Nephron progenitor cell (in vitro differentiated cells): Measurements from ENCODE around the gene DBH.

ENCODE experiments used
- DNase-seq: peaks from one replicate; pipeline ENCODE4 v3.0.0; 2021
- H3K27ac Mint-ChIP-seq: 2 replicates; pipeline ENCODE4 v1.8.0; 2021; ENCODE audit warnings: mild to moderate bottlenecking, moderate library complexity, mixed read lengths
- H3K27me3 Mint-ChIP-seq: 2 replicates; pipeline ENCODE4 v1.8.0; 2021; ENCODE audit warnings: mild to moderate bottlenecking, low read depth, mixed read lengths; ENCODE audit not compliant: poor library complexity
- H3K36me3 Mint-ChIP-seq: 2 replicates; pipeline ENCODE4 v1.8.0; 2021; ENCODE audit warnings: low read depth, mixed read lengths
- H3K4me1 Mint-ChIP-seq: 2 replicates; pipeline ENCODE4 v1.8.0; 2021; ENCODE audit warnings: mixed read lengths
- H3K4me3 Mint-ChIP-seq: 2 replicates; pipeline ENCODE4 v1.8.0; 2021; ENCODE audit warnings: mild to moderate bottlenecking, moderate library complexity, mixed read lengths
- H3K9me3 Mint-ChIP-seq: 2 replicates; pipeline ENCODE4 v1.8.0; 2021; ENCODE audit warnings: mild to moderate bottlenecking, moderate library complexity, mixed read lengths
- TF ChIP-seq, protein P1 (sequence below): fragments of 200-600 bp; sonication (generic); IDR thresholded peaks from 2 replicates; pipeline ENCODE4 v1.5.0; 2021; ENCODE audit warnings: antibody characterized with exemption

DBH gene

DNA sequence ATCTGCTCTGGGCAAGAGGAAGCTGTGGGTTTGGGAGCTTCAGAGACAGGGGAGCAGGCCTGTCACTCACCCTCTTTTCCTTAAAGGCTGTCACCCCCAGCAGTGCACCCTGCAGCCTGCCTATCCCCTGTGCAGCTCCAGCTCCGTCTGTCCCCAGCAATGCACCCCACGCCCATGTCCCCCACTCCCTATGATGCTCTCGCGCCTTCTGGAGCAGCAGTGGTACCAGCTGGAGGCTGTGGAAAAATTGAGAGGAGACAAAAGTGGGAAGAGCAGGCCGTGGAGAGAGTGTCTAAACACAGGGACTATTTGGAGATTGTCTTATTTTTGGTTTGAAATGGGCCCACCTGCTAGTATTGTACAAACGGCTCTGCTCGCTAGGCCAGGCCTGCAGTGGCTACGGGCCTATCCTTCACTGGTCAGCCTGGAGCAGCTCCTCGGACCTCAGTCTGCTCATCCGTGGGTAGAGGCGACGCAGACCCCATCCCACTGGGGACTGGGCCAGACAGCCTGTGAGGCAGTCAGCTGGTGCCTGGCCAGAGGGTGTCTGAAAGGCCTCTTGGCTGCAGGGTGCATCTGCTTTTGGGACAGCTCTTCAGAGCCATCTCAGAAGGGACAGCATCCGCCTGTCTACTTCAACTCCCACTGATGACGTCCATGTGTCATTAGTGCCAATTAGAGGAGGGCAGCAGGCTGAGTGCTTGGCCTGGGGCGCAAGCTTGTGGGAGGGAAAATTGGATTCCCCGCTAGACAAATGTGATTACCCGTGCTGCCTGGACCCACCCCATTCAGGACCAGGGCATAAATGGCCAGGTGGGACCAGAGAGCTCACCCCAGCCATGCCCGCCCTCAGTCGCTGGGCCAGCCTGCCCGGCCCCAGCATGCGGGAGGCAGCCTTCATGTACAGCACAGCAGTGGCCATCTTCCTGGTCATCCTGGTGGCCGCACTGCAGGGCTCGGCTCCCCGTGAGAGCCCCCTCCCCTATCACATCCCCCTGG is at the start of gene DBH:
Gene DBH (plus strand): TSS at position 831 of the 999 bp plus-strand sequence. CDS start 9 bp downstream, at position 840.
- H3K9me3 Mint-ChIP-seq, result no peaks in the 10 kb centered on the region
- no peaks in the 10 kb centered on the region for H3K36me3 Mint-ChIP-seq
- H3K4me3 Mint-ChIP-seq, result no peak within 1 kb of the TSS
- no peak for DNase-seq
- no peak within 1 kb of the TSS for H3K27ac Mint-ChIP-seq
- TF ChIP-seq, protein P1, sequence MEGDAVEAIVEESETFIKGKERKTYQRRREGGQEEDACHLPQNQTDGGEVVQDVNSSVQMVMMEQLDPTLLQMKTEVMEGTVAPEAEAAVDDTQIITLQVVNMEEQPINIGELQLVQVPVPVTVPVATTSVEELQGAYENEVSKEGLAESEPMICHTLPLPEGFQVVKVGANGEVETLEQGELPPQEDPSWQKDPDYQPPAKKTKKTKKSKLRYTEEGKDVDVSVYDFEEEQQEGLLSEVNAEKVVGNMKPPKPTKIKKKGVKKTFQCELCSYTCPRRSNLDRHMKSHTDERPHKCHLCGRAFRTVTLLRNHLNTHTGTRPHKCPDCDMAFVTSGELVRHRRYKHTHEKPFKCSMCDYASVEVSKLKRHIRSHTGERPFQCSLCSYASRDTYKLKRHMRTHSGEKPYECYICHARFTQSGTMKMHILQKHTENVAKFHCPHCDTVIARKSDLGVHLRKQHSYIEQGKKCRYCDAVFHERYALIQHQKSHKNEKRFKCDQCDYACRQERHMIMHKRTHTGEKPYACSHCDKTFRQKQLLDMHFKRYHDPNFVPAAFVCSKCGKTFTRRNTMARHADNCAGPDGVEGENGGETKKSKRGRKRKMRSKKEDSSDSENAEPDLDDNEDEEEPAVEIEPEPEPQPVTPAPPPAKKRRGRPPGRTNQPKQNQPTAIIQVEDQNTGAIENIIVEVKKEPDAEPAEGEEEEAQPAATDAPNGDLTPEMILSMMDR, result no peak
- H3K27me3 Mint-ChIP-seq, result peaks cover 16% of the 10 kb centered on the region
- H3K4me1 Mint-ChIP-seq, result peaks cover 64% of the 10 kb centered on the region

DNA sequence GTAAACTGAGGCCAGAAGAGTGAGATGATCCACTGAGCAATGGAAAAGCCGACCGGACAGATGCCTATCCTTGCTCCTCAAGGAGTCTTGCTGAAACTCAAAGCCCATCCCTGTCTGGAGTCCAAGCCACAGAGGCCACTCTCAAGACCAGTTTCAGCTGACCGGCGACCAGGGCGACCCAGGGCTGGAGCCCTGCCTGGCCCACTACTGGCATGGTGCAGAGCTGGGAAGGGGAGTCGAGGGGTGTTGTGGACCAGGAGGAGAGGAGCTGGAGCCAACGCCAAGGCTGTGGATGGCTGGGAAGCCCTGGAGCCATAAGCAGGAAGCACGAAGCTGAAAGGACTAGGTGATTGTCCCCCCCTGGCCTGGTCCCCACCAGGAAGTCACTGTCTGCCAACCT is 49.1 kb upstream of the DBH start:
- Mint-ChIP-seq H3K27ac (no peak overlapping the region), H3K27me3 (peaks cover 7% of the 10 kb centered on the region)

DNA sequence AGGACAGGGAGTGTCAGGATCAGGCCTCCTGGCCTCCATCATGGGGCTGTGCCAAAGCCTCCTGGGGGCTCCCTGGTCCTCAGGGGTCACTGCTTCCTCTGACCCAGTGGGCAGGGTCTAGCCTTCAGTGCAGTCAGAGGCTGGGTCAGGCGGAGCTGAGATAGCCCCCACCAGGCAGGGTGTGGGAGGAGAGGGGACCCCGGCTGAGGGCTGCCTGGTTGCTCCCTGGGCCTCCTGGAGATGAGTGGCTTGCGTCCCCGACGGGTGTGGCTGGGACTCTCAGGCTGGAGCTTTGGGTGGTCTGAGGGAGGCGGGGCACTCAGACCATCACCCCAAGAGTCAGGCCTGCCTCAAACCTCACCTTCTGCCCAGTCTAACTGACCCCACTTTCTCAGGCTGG is 48.7 kb upstream of the DBH start:
- H3K4me3 Mint-ChIP-seq, result no peak overlapping the region
- TF ChIP-seq, protein P1, result no peak
- peaks cover 6% of the 10 kb centered on the region for H3K9me3 Mint-ChIP-seq

More for the DNA sequence above, 49.1 kb upstream of the DBH start:
- Mint-ChIP-seq H3K9me3 (peaks cover 6% of the 10 kb centered on the region), H3K4me1 (peaks cover 44% of the 10 kb centered on the region), H3K4me3 (no peak overlapping the region), H3K36me3 (no peaks in the 10 kb centered on the region)
- DNase-seq, result no peak
- TF ChIP-seq, protein P1, result no peak

DNA sequence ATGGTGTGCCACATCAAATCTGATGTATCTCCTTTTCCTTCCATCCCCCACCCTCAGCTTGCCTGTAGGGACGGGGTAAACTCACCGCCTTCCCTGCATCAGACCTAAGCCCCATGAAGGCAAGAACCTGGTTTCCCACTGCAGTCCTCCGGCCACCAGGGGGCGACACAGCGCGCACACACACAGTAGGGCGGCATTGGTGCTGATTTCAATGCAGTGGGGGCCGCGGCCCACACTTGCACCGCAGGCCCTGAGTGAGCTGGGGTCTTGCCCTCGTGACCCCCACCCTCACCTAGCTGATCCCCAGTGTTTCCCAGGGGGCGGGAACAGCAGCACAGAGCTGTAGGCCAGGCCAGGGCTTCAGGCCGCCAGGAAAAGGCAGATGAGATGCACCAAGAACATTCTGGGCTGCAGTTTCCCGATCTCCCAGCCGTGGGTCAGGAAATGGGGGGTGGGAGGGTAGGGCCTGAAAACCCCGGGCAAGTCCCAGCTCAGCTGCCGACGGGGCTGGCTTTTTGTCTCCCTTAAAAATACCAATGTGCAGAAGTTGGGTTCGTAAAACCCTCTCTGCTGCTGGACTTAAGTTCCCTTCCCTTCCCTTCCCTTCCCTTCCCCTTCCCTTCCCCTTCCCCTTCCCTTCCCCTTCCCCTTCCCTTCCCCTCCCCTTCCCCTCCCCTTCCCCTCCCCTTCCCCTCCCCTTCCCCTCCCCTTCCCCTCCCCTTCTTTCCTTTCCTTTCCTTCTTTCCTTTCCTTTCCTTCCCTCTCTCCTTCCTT is 46.5 kb upstream of the DBH start:
- Mint-ChIP-seq H3K4me1 (peaks cover 26% of the 10 kb centered on the region), H3K27me3 (peaks cover 8% of the 10 kb centered on the region), H3K27ac (no peak overlapping the region), H3K4me3 (no peak overlapping the region), H3K9me3 (peaks cover 6% of the 10 kb centered on the region), H3K36me3 (no peaks in the 10 kb centered on the region)
- DNase-seq, result no peak
- TF ChIP-seq, protein P1, result peak; percentile 47

More for the DNA sequence above, 48.7 kb upstream of the DBH start:
- Mint-ChIP-seq H3K36me3 (no peaks in the 10 kb centered on the region), H3K27ac (no peak overlapping the region), H3K4me1 (peaks cover 40% of the 10 kb centered on the region), H3K27me3 (peaks cover 3% of the 10 kb centered on the region)
- DNase-seq, result no peak

DNA sequence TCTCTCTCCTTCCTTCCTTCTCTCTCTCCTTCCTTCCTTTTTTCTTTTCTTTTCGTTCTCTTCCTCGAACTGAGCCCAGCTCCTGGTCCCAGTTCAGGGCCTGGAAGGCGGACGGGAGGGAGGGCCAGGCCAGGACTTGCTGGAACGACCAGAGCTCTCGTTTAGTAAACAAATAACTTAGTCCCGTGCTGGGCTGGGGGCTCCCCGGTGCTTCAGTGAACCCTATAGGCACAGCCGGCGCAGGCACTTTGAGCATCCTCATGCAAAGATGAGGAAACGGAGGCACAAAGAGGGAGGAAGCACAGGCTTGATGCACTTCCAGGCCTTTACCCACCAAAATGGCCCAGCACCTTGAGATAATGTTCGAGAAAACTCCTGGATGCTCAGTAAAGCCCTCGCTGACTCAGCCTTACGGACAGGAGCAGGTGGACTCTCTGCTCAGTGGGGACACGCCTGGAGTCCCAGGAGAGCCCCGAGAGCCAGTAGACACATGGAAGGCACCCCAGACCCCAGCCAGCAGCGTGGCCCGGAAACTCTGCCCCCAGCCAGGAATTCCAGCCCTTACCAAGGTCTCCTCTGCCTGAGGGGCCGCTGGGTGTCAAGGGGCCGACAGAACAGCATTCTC is 45.8 kb upstream of the DBH start:
- peaks cover 6% of the 10 kb centered on the region for H3K27me3 Mint-ChIP-seq
- DNase-seq, result no peak
- peaks cover 6% of the 10 kb centered on the region for H3K9me3 Mint-ChIP-seq
- H3K27ac Mint-ChIP-seq, result no peak overlapping the region
- H3K36me3 Mint-ChIP-seq, result no peaks in the 10 kb centered on the region
- TF ChIP-seq, protein P1, result no peak
- H3K4me3 Mint-ChIP-seq, result no peak overlapping the region
- H3K4me1 Mint-ChIP-seq, result peaks cover 19% of the 10 kb centered on the region
